ENCODE results near the gene GPSM1. TPM values are rescaled to one million over a fixed set of nuclear protein-coding genes. Genes with fewer than 3 reads are reported as not detected.

GPSM1 gene
- total and polyA plus RNA-seq, 2 donors (not counting 1 experiment from before 2014, with no cell fraction given): 2.4 to 6.3 TPM

GRCh38 chr9:136287960-136288753 lies 39.2 kb upstream of the GPSM1 start:
- Histone ChIP-seq H3K4me1 (ENCODE audit: control insufficient read depth in 2 of 2, insufficient read depth in 2 of 2, low read length in 2 of 2) (peaks cover 6 to 9% of the 10 kb centered on the region in 2 donors), H3K79me2 (ENCODE audit: control insufficient read depth, insufficient read depth, low read length) (no peaks in the 10 kb centered on the region), H3K9ac (ENCODE audit: low read length) (no peak overlapping the region), H3K27me3 (replicated peaks in 1 of 4; ENCODE audit: control extremely low read depth in 1 of 4, control insufficient read depth in 3 of 4, insufficient read depth in 4 of 4, low read length in 3 of 4) (peaks cover 0 to 3% (median 0%) of the 10 kb centered on the region in 4 experiments), H3K4me2 (replicated peaks; ENCODE audit: low read depth, low read length, poor library complexity, severe bottlenecking) (no peak overlapping the region), H3K4me3 (ENCODE audit: control extremely low read depth in 1 of 5, extremely low read depth in 1 of 5, insufficient read depth in 1 of 5, low read depth in 2 of 5, low read length in 4 of 5) (no peak overlapping the region), H3K36me3 (replicated peaks in 1 of 2; ENCODE audit: control extremely low read depth in 1 of 2, control insufficient read depth in 1 of 2, extremely low read depth in 1 of 2, insufficient read depth in 2 of 2, low read length in 1 of 2) (no peaks in the 10 kb centered on the region), H2AFZ (ENCODE audit: insufficient read depth, low read depth, low read length, poor library complexity, severe bottlenecking) (no peak overlapping the region), H3K27ac (ENCODE audit: low read length in 2 of 2) (no peak overlapping the region), H3K9me3 (ENCODE audit: control extremely low read depth in 1 of 3, control insufficient read depth in 2 of 3, insufficient read depth in 1 of 3, low read length in 2 of 3) (no peaks in the 10 kb centered on the region), H4K20me1 (ENCODE audit: control insufficient read depth, insufficient read depth, low read length, poor library complexity, severe bottlenecking) (no peaks in the 10 kb centered on the region)
- Mint-ChIP-seq H3K27ac (no peak overlapping the region), H3K4me3 (no peak overlapping the region), H3K4me1 (peaks cover 7% of the 10 kb centered on the region), H3K27me3 (peaks cover 13% of the 10 kb centered on the region), H3K9me3 (ENCODE audit: insufficient read depth) (no peaks in the 10 kb centered on the region)
- no peak for DNase-seq
- CTCF ChIA-PET: no interaction called here
- intact Hi-C loops (cut with micrococcal nuclease): no loop called here
- no peak for ATAC-seq (ENCODE audit: low read depth)
- TF ChIP-seq CTCF (IDR thresholded peaks at IDR 0.05) (no peak), EZH2 (IDR thresholded peaks at IDR 0.05; ENCODE audit: borderline replicate concordance, insufficient read depth, low read depth, low read length, poor library complexity, severe bottlenecking) (no peak)
- POLR2A ChIA-PET: no interaction called here
- 91% methylated on average over 19 of the region's 21 CpGs for WGBS (ENCODE audit: insufficient coverage)

All from B cell (primary cell).